Stimulated activated CD4-positive, alpha-beta T cell treated with anti-CD3 and anti-CD28 coated beads, Interleukin-1b, Interleukin-23, amount 100 ng/mL, for 1 hour (primary cell): ENCODE data around the gene SARM1.
"Not testable (repeated sequence)": the region's sequence is repeated elsewhere in the genome, so short reads cannot be mapped to it uniquely, and the experiment has no call there.

ENCODE experiments used
- DNase-seq, 2 donors: peaks; one replicate each; pipeline ENCODE4 v3.0.0-alpha.2; 2020; ENCODE audit warnings: low read depth in 2 of 2

SARM1 gene

GRCh38 chr17:28425206-28425605 is 53.7 kb downstream of the SARM1 start:
- DNase-seq = no peak

- no peak for DNase-seq
These were observed 54.6 kb downstream of the SARM1 start for GRCh38 chr17:28426081-28426519.

GRCh38 chr17:28427371-28427770 is 55.9 kb downstream of the SARM1 start:
- DNase-seq = no peak

- DNase-seq = not testable (repeated sequence)
These were observed 56.5 kb downstream of the SARM1 start for GRCh38 chr17:28427982-28428381.

DNA sequence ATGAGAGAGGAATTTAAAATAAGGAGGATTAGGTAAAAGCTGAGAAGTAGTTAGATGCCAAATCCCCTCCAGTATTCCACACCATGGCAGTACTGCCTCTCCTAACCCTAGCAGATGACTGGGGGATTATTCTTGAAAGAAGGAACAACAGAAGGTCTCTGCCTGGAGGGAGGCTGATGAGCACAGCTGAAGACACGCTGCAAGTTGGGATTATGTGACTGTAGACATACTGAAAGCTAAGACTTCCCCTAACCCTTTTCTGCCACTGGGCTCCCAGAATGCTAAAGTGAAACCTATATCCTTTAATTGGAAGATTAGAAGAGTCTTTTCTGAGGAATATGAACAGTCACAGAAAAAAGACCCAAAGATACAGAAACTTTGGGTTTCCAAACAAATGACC is 62.2 kb downstream of the SARM1 start:
- no peak for DNase-seq

DNA sequence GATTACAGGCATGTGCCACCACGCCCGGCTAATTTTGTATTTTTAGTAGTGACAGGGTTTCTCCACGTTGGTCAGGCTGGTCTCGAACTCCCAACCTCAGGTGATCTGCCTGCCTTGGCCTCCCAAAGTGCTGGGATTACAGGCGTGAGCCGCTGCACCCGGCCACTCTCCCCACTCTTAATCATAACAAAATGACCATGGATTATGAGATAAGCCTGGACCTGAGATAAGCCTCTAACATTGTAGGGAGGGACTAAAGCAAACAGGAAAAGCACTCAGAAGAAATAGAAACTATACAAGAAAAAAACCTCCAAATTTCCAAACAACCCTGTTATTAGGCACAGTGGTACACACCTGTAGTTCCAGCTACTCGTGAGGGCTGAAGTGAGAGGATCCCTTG is 62.8 kb downstream of the SARM1 start:
- DNase-seq = not testable (repeated sequence)

DNA sequence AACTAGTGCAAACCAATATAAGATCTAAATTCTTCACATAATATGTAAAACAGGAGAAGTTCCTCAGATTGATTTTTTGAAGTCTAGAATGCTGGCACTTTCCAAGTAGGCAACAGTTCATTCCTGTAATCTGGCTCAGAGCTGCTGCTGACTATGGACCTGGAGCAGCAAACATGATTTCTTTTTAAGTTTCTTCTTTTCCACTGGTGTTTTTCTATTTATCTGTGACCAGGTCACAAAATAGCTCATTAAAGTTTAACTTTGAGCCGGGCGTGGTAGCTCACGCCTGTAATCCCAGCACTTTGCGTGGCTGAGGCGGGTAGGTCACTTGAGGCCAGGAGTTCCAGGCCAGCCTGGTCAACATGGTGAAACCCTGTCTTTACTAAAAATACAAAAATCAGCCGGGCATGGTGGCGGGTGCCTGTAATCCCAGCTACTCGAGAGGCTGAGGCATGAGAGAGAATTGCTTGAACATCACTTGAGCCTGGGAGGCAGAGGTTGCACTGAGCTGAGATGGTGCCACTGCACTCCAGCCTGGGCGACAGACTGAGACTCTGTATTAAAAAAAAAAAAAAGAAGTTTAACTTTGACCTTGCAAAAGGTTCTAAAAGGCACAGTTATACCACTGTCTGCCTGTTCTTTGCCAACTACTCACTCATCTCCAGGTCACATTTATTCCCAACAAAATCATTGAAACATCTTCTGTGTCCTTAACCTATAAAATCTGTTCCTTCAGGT is 72.6 kb downstream of the SARM1 start:
- DNase-seq = no peak

- DNase-seq = no peak
These were observed 75.4 kb downstream of the SARM1 start for GRCh38 chr17:28446716-28447395.

DNA sequence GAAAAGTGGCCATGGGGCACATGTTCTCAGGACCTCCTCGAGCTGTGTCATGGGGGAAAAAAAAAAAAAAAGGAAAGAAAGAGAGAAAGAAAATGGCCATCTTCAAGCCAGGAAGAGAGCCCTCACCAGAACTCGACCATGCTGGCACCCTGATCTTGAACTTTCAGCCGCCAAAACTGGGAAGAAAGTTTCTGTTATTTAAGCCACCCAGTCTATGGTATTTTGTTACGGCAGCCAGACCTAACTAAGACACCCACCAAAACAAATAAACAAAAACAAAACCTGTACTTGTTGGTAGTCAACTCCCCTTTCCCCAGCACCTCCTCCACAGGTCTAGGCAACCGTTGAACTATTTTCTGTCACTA is 75.9 kb downstream of the SARM1 start:
- DNase-seq = no peak

GRCh38 chr17:28449859-28450258 is 78.4 kb downstream of the SARM1 start:
- DNase-seq = no peak
